Panc1 (cell line): ENCODE results near the gene TUB. TPM values are rescaled to one million over a fixed set of nuclear protein-coding genes. Genes with fewer than 3 reads are reported as not detected.

ENCODE experiments used
- ATAC-seq: fragments of 200-7000 bp; cut with Tn5 transposase; 2 replicates; pipeline ENCODE4 v1.9.1; 2020; ENCODE audit warnings: mild to moderate bottlenecking, moderate library complexity
- BruUV-seq: library from RNA; stranded (reverse); fragments of 400-500 nt; replicated peaks from 2 replicates; lab custom pipeline; 2021; lab: Mats Ljungman, UMichigan
- CTCF ChIA-PET: fragments of 300-600 bp; sonication (Branson Sonifier 250); formaldehyde crosslinking; loops from one replicate; lab custom pipeline; 2022; ENCODE audit warnings: antibody characterized with exemption; lab: Charles Lee
- POLR2A ChIA-PET: fragments of 300-600 bp; sonication (Branson Sonifier 250); formaldehyde crosslinking; loops from one replicate; lab custom pipeline; 2022; ENCODE audit warnings: antibody characterized with exemption; lab: Charles Lee
- DNase-seq: peaks from one replicate; pipeline ENCODE4 v3.0.0-alpha.2; 2010; ENCODE audit warnings: low read depth, low spot score
- H3K27ac ChIP-seq: 2 replicates; pipeline ENCODE4 v1.5.1; 2011; ENCODE audit warnings: mild to moderate bottlenecking, low read length, inconsistent platforms
- H3K27me3 ChIP-seq: fragments of 200-500 bp; sonication (Bioruptor generic); 2 replicates; pipeline ENCODE4 v1.6.0; 2014; ENCODE audit warnings: low read length, inconsistent platforms; ENCODE audit not compliant: control insufficient read depth, insufficient read depth
- H3K36me3 ChIP-seq: fragments of 200-500 bp; sonication (Bioruptor generic); 2 replicates; pipeline ENCODE4 v1.5.1; 2014; ENCODE audit warnings: inconsistent platforms, mild to moderate bottlenecking, low read length, moderate library complexity; ENCODE audit not compliant: control insufficient read depth, insufficient read depth
- H3K4me1 ChIP-seq: 2 replicates; pipeline ENCODE4 v1.5.1; 2011; ENCODE audit warnings: inconsistent platforms, mild to moderate bottlenecking, low read length, moderate library complexity; ENCODE audit not compliant: control insufficient read depth, insufficient read depth
- H3K4me3 ChIP-seq, 2 experiments: 2 replicates each; pipeline ENCODE4 v1.5.1; 2011 to 2012; ENCODE audit warnings: low read depth in 2 of 2, low read length in 2 of 2, mild to moderate bottlenecking in 2 of 2, inconsistent platforms in 1 of 2, moderate library complexity in 1 of 2
- H3K9me3 ChIP-seq: fragments of 200-500 bp; sonication (Bioruptor generic); 2 replicates; pipeline ENCODE4 v1.5.1; 2014; ENCODE audit warnings: low read depth, mild to moderate bottlenecking, inconsistent platforms, low read length, moderate library complexity; ENCODE audit not compliant: control insufficient read depth, insufficient read depth
- POLR2AphosphoS5 ChIP-seq: IDR thresholded peaks from 2 replicates; pipeline ENCODE4 v1.6.1; 2012; ENCODE audit warnings: mild to moderate bottlenecking, low read depth, low read length, moderate library complexity
- REST ChIP-seq, 2 experiments: IDR thresholded peaks; 2 replicates each; pipeline ENCODE4 v1.6.1; 2011 to 2012; ENCODE audit warnings: low read depth in 2 of 2, control low read depth in 1 of 2, low read length in 1 of 2, mild to moderate bottlenecking in 1 of 2, moderate library complexity in 1 of 2; ENCODE audit not compliant: insufficient read depth in 1 of 2
- SIN3A ChIP-seq: IDR thresholded peaks from 2 replicates; pipeline ENCODE4 v1.6.1; 2012; ENCODE audit warnings: low read depth, mild to moderate bottlenecking, low read length, moderate library complexity, borderline replicate concordance; ENCODE audit not compliant: insufficient read depth
- TCF7L2 ChIP-seq: IDR thresholded peaks from 2 replicates; pipeline ENCODE4 v1.6.1; 2011; ENCODE audit warnings: mild to moderate bottlenecking, low read depth, low read length, inconsistent platforms
- in situ Hi-C: cut with HindIII; loops from 2 replicates; pipeline ENCODE4 v1.10.0; 2016; ENCODE audit warnings: low sequenced_read_pairs, low pct_unique_long_range_greater_than_20kb
- intact Hi-C: fragments of 100-400 bp; cut with micrococcal nuclease; formaldehyde crosslinking; loops from one replicate; pipeline ENCODE4 v1.10.0; 2022; ENCODE audit not compliant: unreplicated experiment
- total RNA-seq: library from RNA; stranded (reverse); gene quantifications from one replicate; pipeline ENCODE4 v1.2.1, GENCODE V29; 2021; ENCODE audit not compliant: unreplicated experiment
- TF ChIP-seq, protein P1 (sequence below): fragments of 450-650 bp; IDR thresholded peaks from 2 replicates; pipeline ENCODE4 v1.5.1; 2017; ENCODE audit warnings: mild to moderate bottlenecking

The TUB gene
- total RNA-seq, 1 experiment from 2014 or later, result 4.3 TPM

DNA sequence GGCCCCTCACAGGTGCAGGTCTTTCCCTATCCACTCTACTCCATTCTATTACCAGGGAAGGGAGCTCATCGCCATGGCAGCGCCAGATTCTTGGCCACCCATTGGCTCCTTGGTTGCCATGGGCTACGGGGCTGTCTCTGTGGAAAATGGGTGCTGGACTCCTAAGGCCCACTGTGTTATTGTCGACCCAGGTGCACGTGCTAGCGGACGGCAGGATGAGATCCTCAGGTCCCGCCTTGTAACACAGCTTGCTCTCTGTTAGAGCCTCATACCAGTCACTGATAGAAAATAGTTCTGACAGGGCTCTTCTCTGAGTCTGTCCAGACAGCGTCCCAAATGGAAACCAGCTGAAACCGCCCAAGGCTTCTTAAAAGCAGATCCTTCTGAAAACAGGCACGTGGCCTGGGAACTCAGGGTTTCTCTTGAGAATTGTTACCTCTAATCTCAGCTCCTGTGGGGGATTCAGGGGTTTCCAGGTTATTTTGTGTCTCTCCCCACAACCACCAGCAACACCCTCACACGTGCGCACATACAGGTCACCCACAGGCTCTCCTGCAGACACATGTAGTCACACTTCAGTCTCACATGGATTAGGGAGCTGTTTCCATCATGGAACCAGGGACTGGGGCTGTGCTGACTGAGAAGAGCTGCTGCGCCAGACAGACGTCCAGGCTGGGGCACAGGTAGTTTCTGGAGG is 1.5 kb downstream of the TUB start:
- DNase-seq (no peak), ATAC-seq (no peak)
- Histone ChIP-seq H3K27me3 (peaks cover 14% of the 10 kb centered on the region; the same call in 1 of the 2 replicates), H3K9me3 (no peaks in the 10 kb centered on the region), H3K4me3 (no peak overlapping the region; a peak in 1 of 4 replicates), H3K4me1 (no peaks in the 10 kb centered on the region; the same call in 1 of the 2 replicates), H3K27ac (no peak overlapping the region), H3K36me3 (no peaks in the 10 kb centered on the region)
- intact Hi-C loops, result no loop called here
- CTCF ChIA-PET, result interaction anchor here (0.6 to 1.0 kb wide), 2 partner anchors 8 to 76 kb away, joined by 3 to 4 read pairs; no protein-coding TSS in a partner anchor
- in situ Hi-C loops, result no loop called here
- POLR2A ChIA-PET, result interaction anchor here (0.6 kb wide), 1 partner anchor 333 kb away, joined by 3 read pairs; no protein-coding TSS in a partner anchor
- BruUV-seq, result no TSS peak
- TF ChIP-seq, protein P1, sequence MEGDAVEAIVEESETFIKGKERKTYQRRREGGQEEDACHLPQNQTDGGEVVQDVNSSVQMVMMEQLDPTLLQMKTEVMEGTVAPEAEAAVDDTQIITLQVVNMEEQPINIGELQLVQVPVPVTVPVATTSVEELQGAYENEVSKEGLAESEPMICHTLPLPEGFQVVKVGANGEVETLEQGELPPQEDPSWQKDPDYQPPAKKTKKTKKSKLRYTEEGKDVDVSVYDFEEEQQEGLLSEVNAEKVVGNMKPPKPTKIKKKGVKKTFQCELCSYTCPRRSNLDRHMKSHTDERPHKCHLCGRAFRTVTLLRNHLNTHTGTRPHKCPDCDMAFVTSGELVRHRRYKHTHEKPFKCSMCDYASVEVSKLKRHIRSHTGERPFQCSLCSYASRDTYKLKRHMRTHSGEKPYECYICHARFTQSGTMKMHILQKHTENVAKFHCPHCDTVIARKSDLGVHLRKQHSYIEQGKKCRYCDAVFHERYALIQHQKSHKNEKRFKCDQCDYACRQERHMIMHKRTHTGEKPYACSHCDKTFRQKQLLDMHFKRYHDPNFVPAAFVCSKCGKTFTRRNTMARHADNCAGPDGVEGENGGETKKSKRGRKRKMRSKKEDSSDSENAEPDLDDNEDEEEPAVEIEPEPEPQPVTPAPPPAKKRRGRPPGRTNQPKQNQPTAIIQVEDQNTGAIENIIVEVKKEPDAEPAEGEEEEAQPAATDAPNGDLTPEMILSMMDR, result no peak
- no peak for TF ChIP-seq POLR2AphosphoS5
- no peak for TF ChIP-seq SIN3A
- no peak for TF ChIP-seq TCF7L2
- TF ChIP-seq REST (IDR thresholded peaks at IDR 0.05; ENCODE audit: insufficient read depth in 1 of 2, low read depth in 2 of 2, low read length in 1 of 2), result no peak

GRCh38 chr11:8083088-8083395 is 2.0 kb downstream of the TUB start:
- no peak overlapping the region for H3K4me3 ChIP-seq
- DNase-seq (no peak), ATAC-seq (no peak)
- intact Hi-C loops, result no loop called here
- ChIA-PET POLR2A (interaction anchor here (0.6 kb wide), 1 partner anchor 333 kb away, joined by 3 read pairs; no protein-coding TSS in a partner anchor), CTCF (interaction anchor here (0.6 to 1.0 kb wide), 2 partner anchors 9 to 77 kb away, joined by 3 to 4 read pairs; no protein-coding TSS in a partner anchor)
- H3K4me1 ChIP-seq, result no peaks in the 10 kb centered on the region; the same call in 1 of the 2 replicates
- peaks cover 14% of the 10 kb centered on the region; the same call in 1 of the 2 replicates for H3K27me3 ChIP-seq
- TF ChIP-seq POLR2AphosphoS5 (no peak), REST (IDR thresholded peaks at IDR 0.05; ENCODE audit: insufficient read depth in 1 of 2, low read depth in 2 of 2, low read length in 1 of 2) (no peak), TCF7L2 (no peak), SIN3A (no peak)
- TF ChIP-seq, protein P1, result no peak
- no peaks in the 10 kb centered on the region for H3K36me3 ChIP-seq
- in situ Hi-C loops, result no loop called here
- no peak overlapping the region for H3K27ac ChIP-seq
- no TSS peak for BruUV-seq
- no peaks in the 10 kb centered on the region for H3K9me3 ChIP-seq
